ENCODE measurements around the gene KLHL35. TPM values are rescaled to one million over a fixed set of nuclear protein-coding genes. Genes with fewer than 3 reads are reported as not detected.

KLHL35 gene
- total and polyA plus RNA-seq, 8 donors, result 0.89 to 2.9 (median 1.7) TPM; not detected in 2

DNA sequence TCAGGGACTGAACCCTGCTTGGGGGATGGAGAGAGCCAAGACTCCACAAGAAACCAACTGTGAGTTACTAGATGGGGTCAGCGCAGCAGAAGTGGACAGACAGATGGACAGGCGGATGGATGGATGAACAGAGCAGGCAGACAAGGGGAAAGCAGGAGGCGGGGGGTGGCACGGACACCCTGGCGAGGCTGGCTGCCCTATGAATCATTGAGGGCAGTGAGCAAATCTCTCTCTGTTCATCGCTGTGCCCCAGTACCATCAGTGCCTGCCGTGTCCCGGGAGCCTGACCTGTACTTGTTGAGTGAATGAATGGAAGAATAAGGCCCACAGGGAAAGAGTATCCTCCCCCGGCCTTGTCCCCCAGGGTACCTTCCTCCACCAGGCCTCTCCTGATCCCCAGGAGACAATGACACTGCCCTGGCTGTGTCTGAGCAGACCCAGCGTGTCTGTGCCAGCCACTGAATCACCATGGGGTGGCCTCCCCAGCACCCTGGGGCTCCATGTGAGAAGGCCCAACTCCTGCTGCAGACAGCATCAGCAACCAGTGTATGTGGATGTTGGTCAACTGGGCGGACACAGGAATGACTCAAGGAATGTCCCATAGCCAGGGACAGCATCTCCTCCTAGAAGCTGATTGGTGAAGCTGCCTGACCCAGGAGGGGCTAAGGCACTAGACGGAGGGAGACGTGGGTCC, 5.1 kb upstream of the KLHL35 start:
- peaks cover 0 to 16% (median 11%) of the 10 kb centered on the region in 4 donors for H3K4me1 ChIP-seq
- no peaks in the 10 kb centered on the region for H3K9me3 ChIP-seq
- intact Hi-C loops (cut with DNase I; ENCODE audit: low total_unique reads), result no loop called here
- WGBS, 5 donors, result 86 to 94% (median 91%) methylated on average over 11 to 13 of the region's 13 CpGs
- no peak overlapping the region for H3K4me3 ChIP-seq
- peaks cover 0 to 10% (median 0%) of the 10 kb centered on the region in 3 donors for H3K27me3 ChIP-seq
- H3K27ac ChIP-seq, result no peak overlapping the region
- no peak for TF ChIP-seq EP300 (IDR thresholded peaks at IDR 0.05)
- no peak for TF ChIP-seq POLR2AphosphoS5 (IDR thresholded peaks at IDR 0.05)
- TF ChIP-seq POLR2A (IDR thresholded peaks at IDR 0.05), result no peak
- TF ChIP-seq, protein P1, sequence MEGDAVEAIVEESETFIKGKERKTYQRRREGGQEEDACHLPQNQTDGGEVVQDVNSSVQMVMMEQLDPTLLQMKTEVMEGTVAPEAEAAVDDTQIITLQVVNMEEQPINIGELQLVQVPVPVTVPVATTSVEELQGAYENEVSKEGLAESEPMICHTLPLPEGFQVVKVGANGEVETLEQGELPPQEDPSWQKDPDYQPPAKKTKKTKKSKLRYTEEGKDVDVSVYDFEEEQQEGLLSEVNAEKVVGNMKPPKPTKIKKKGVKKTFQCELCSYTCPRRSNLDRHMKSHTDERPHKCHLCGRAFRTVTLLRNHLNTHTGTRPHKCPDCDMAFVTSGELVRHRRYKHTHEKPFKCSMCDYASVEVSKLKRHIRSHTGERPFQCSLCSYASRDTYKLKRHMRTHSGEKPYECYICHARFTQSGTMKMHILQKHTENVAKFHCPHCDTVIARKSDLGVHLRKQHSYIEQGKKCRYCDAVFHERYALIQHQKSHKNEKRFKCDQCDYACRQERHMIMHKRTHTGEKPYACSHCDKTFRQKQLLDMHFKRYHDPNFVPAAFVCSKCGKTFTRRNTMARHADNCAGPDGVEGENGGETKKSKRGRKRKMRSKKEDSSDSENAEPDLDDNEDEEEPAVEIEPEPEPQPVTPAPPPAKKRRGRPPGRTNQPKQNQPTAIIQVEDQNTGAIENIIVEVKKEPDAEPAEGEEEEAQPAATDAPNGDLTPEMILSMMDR (IDR thresholded peaks at IDR 0.05), result no peak
- no peak for DNase-seq
- H3K36me3 ChIP-seq, result peaks cover 0 to 5% (median 0%) of the 10 kb centered on the region in 4 donors

DNA sequence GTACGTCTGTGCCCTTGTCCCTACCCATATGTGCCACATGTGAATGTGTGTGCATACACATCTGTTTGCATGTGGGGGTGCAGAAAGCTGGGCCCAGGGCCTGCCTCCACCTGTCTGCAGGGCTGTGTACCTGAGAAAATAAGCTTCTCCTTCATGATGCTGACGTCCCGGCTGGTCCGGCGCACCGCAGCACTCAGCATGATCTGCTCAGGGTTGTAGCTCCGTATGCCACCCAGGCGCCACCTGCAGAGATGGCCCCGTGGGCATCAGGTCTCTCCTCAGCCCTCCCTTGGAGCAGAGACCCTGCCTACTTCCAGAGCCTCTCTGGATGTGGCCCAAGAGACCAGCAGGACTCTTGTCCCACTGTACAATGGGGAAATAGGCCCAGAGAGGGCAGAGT, 3.8 kb upstream of the KLHL35 start:
- Histone ChIP-seq H3K4me1 (peaks cover 1 to 17% (median 6%) of the 10 kb centered on the region in 4 donors), H3K4me3 (no peak overlapping the region), H3K36me3 (peaks cover 0 to 5% (median 0%) of the 10 kb centered on the region in 4 donors), H3K9me3 (no peaks in the 10 kb centered on the region), H3K27ac (no peak overlapping the region), H3K27me3 (peaks cover 0 to 23% (median 0%) of the 10 kb centered on the region in 3 donors)
- TF ChIP-seq POLR2A (IDR thresholded peaks at IDR 0.05), result no peak
- no peak for TF ChIP-seq POLR2AphosphoS5 (IDR thresholded peaks at IDR 0.05)
- TF ChIP-seq EP300 (IDR thresholded peaks at IDR 0.05), result no peak
- TF ChIP-seq, protein P1 (IDR thresholded peaks at IDR 0.05), result no peak
- 81 to 96% (median 92%) methylated on average over 8 to 9 of the region's 9 CpGs for WGBS, 5 donors
- DNase-seq, result no peak
- intact Hi-C loops (cut with DNase I; ENCODE audit: low total_unique reads), result no loop called here

DNA sequence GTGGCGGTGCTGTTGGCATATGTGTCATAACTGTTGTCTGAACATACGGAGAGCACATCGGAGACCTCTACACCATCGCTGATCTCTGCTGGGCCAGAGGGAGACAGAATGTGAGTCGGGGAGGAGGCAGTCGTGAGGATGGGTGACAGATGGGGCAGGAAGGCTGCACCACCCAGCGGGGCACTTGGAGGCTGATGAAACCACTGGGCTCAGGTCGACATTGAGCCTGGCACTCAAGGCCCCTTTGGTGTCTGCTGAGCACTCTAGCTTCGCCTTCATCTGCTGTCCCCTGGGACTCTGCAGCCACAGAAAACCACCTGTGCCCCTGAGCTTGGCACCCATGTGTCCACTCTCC, 2.5 kb upstream of the KLHL35 start:
- no peak overlapping the region for H3K27ac ChIP-seq
- no peak overlapping the region for H3K4me3 ChIP-seq
- H3K36me3 ChIP-seq, result peaks cover 0 to 5% (median 0%) of the 10 kb centered on the region in 4 donors
- no peak for DNase-seq
- no peaks in the 10 kb centered on the region for H3K9me3 ChIP-seq
- WGBS, 5 donors, result 88 to 96% (median 92%) methylated on average over 8 to 9 of the region's 9 CpGs
- TF ChIP-seq POLR2AphosphoS5 (IDR thresholded peaks at IDR 0.05), result no peak
- TF ChIP-seq, protein P1 (IDR thresholded peaks at IDR 0.05), result no peak
- TF ChIP-seq POLR2A (IDR thresholded peaks at IDR 0.05), result no peak
- TF ChIP-seq EP300 (IDR thresholded peaks at IDR 0.05), result no peak
- H3K27me3 ChIP-seq, result peaks cover 0 to 36% (median 0%) of the 10 kb centered on the region in 3 donors
- H3K4me1 ChIP-seq, result peaks cover 5 to 16% (median 7%) of the 10 kb centered on the region in 4 donors
- intact Hi-C loops (cut with DNase I; ENCODE audit: low total_unique reads), result no loop called here

DNA sequence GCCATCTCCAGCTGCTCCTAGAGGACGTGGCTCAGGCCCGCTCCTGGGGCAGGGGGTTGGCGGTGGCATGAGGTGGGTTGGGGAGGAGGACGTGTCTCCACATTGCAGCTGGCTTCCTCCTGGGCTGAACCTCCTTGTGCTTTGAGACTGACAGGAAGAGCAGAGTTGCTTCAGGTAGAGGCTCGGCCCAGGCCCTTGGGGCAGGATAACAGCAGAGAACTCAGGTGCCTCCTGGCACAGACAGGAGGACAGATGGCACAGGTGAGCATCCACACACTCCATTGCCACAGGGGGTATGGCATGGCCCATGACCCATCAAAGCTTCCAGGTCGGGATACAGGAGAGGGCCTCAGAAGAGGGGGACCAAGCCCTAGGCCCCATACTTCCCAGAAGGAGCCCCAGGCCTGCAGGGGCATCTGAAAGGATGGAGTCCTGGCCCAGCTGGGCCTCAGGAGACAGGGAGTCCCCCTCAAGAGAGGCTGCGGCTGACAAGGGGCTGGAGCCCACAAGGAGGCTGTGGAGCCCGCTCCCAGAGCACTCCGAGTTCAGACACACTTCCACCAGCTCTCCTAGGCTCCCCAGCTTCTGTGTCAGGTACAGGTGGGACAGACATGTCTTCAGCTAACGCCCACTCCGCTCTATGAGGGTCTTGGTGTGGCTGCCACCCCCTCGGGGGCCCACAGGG, 2.0 kb upstream of the KLHL35 start:
- TF ChIP-seq POLR2AphosphoS5 (IDR thresholded peaks at IDR 0.05), result no peak
- no peak for TF ChIP-seq EP300 (IDR thresholded peaks at IDR 0.05)
- TF ChIP-seq, protein P1 (IDR thresholded peaks at IDR 0.05), result no peak
- TF ChIP-seq POLR2A (IDR thresholded peaks at IDR 0.05), result no peak
- no peak overlapping the region for H3K27ac ChIP-seq
- H3K27me3 ChIP-seq, result peaks cover 0 to 40% (median 0%) of the 10 kb centered on the region in 3 donors
- H3K9me3 ChIP-seq, result no peaks in the 10 kb centered on the region
- 87 to 93% (median 89%) methylated on average over 11 to 12 of the region's 12 CpGs for WGBS, 5 donors
- H3K36me3 ChIP-seq, result peaks cover 0 to 5% (median 0%) of the 10 kb centered on the region in 4 donors
- intact Hi-C loops (cut with DNase I; ENCODE audit: low total_unique reads), result no loop called here
- peaks cover 9 to 20% (median 11%) of the 10 kb centered on the region in 4 donors for H3K4me1 ChIP-seq
- no peak for DNase-seq
- no peak overlapping the region for H3K4me3 ChIP-seq

Measured in stomach (tissue), 9 donors.